Astrocyte (in vitro differentiated cells and primary cell): ENCODE measurements around the gene USP31. TPM values are rescaled to one million over a fixed set of nuclear protein-coding genes. Genes with fewer than 3 reads are reported as not detected.

Experiments used
- DNase-seq: peaks from one replicate; pipeline ENCODE4 v3.0.0-alpha.2; 2010; ENCODE audit warnings: low read depth
- FAIRE-seq: peaks from 2 replicates; lab custom pipeline; 2011; peaks lifted over from hg19 to GRCh38; lab: Jason Lieb, UNC
- H2AFZ ChIP-seq: 2 replicates; pipeline ENCODE4 v1.6.0; 2012; ENCODE audit warnings: low read depth, low read length, inconsistent platforms
- H3K27ac ChIP-seq: 2 replicates; pipeline ENCODE4 v1.5.1; 2011; ENCODE audit warnings: low read depth, low read length, inconsistent platforms
- H3K27me3 ChIP-seq: 2 replicates; pipeline ENCODE4 v1.6.0; 2011; ENCODE audit warnings: low read length, inconsistent platforms; ENCODE audit not compliant: insufficient read depth
- H3K36me3 ChIP-seq: 2 replicates; pipeline ENCODE4 v1.5.1; 2011; ENCODE audit warnings: low read length, inconsistent platforms; ENCODE audit not compliant: insufficient read depth
- H3K4me1 ChIP-seq: 2 replicates; pipeline ENCODE4 v1.5.1; 2011; ENCODE audit warnings: low read length, inconsistent platforms; ENCODE audit not compliant: insufficient read depth
- H3K4me2 ChIP-seq: 2 replicates; pipeline ENCODE4 v1.6.0; 2012; ENCODE audit warnings: low read length, inconsistent platforms
- H3K4me3 ChIP-seq: 2 replicates; pipeline ENCODE4 v1.5.1; 2011; ENCODE audit warnings: low read depth, mild to moderate bottlenecking, low read length, inconsistent platforms; ENCODE audit not compliant: insufficient read depth
- H3K79me2 ChIP-seq: 2 replicates; pipeline ENCODE4 v1.6.0; 2012; ENCODE audit warnings: mild to moderate bottlenecking, low read length, inconsistent platforms; ENCODE audit not compliant: insufficient read depth
- H3K9ac ChIP-seq: 2 replicates; pipeline ENCODE4 v1.6.0; 2012; ENCODE audit warnings: mild to moderate bottlenecking, low read length, inconsistent platforms
- H3K9me3 ChIP-seq: 2 replicates; pipeline ENCODE4 v1.5.1; 2012; ENCODE audit warnings: low read depth, mild to moderate bottlenecking, low read length, inconsistent platforms; ENCODE audit not compliant: insufficient read depth
- H4K20me1 ChIP-seq: 2 replicates; pipeline ENCODE4 v1.6.0; 2012; ENCODE audit warnings: low read length, inconsistent platforms; ENCODE audit not compliant: insufficient read depth
- H3K27ac Mint-ChIP-seq: one replicate; pipeline ENCODE4 v1.8.0; 2021; ENCODE audit warnings: mild to moderate bottlenecking, mixed read lengths; ENCODE audit not compliant: unreplicated experiment
- H3K27me3 Mint-ChIP-seq: one replicate; pipeline ENCODE4 v1.8.0; 2021; ENCODE audit warnings: low read depth, mixed read lengths; ENCODE audit not compliant: unreplicated experiment
- H3K36me3 Mint-ChIP-seq: one replicate; pipeline ENCODE4 v1.8.0; 2021; ENCODE audit warnings: low read depth, mixed read lengths; ENCODE audit not compliant: unreplicated experiment
- H3K4me1 Mint-ChIP-seq: one replicate; pipeline ENCODE4 v1.8.0; 2021; ENCODE audit warnings: low read depth, mixed read lengths; ENCODE audit not compliant: unreplicated experiment
- H3K4me3 Mint-ChIP-seq: one replicate; pipeline ENCODE4 v1.8.0; 2021; ENCODE audit warnings: mild to moderate bottlenecking, moderate library complexity, mixed read lengths; ENCODE audit not compliant: unreplicated experiment
- H3K9me3 Mint-ChIP-seq: one replicate; pipeline ENCODE4 v1.8.0; 2021; ENCODE audit warnings: mild to moderate bottlenecking, mixed read lengths; ENCODE audit not compliant: unreplicated experiment
- CTCF ChIP-seq: IDR thresholded peaks from 2 replicates; pipeline ENCODE4 v1.5.1; 2011; ENCODE audit warnings: low read depth, mild to moderate bottlenecking, inconsistent platforms, low read length, moderate library complexity; ENCODE audit not compliant: insufficient read depth
- EZH2 ChIP-seq: IDR thresholded peaks from 2 replicates; pipeline ENCODE4 v1.6.1; 2012; ENCODE audit warnings: mild to moderate bottlenecking, low read length, inconsistent platforms; ENCODE audit not compliant: insufficient read depth
- total RNA-seq: library from RNA; stranded (reverse); gene quantifications from 2 replicates; pipeline ENCODE4 v1.2.1, GENCODE V29; 2021

Gene USP31
- total RNA-seq, 1 donor from 2014 or later = 9.4 TPM

DNA sequence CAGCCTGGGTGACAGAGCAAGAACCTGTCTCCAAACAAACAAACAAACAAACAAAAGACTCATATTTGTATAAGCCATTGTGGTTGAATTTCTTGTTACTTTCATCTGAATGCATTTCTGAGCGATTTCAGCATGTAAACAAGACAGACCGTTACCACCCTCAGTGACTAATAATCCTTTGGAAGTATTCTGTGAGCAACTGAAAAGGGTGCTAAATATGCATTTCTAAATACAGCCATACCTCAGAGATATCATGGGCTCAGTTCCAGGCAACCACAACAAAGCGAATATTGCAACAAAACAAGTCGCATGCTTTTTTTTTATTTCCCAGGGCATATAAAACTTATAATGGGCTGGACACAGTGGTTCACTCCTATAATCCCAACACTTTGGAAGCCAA lies 109.0 kb downstream of the USP31 start:
- FAIRE-seq (no peak), DNase-seq (no peak)
- no peaks in the 10 kb centered on the region for H3K36me3 Mint-ChIP-seq
- H3K27ac ChIP-seq = no peak overlapping the region
- TF ChIP-seq CTCF (no peak), EZH2 (no peak)
- H3K9me3 ChIP-seq = no peaks in the 10 kb centered on the region
- H3K9ac ChIP-seq = no peak overlapping the region
- H3K79me2 ChIP-seq = no peaks in the 10 kb centered on the region
- H3K4me1 ChIP-seq = no peaks in the 10 kb centered on the region
- H3K4me1 Mint-ChIP-seq = no peaks in the 10 kb centered on the region
- no peak overlapping the region for H3K27ac Mint-ChIP-seq
- peaks cover 3% of the 10 kb centered on the region for H3K27me3 Mint-ChIP-seq
- H3K9me3 Mint-ChIP-seq = peaks cover 1% of the 10 kb centered on the region
- H3K4me2 ChIP-seq = no peak overlapping the region
- H3K27me3 ChIP-seq = no peaks in the 10 kb centered on the region
- H3K4me3 Mint-ChIP-seq = no peak overlapping the region
- H4K20me1 ChIP-seq = no peaks in the 10 kb centered on the region
- H3K36me3 ChIP-seq = no peaks in the 10 kb centered on the region
- H3K4me3 ChIP-seq = no peak overlapping the region
- no peak overlapping the region for H2AFZ ChIP-seq

- no peaks in the 10 kb centered on the region for H3K4me1 Mint-ChIP-seq
Observed at GRCh38 chr16:23039118-23039517, 110.1 kb downstream of the USP31 start.

More at GRCh38 chr16:23039118-23039517, 110.1 kb downstream of the USP31 start:
- Histone ChIP-seq H4K20me1 (no peaks in the 10 kb centered on the region), H3K27ac (no peak overlapping the region), H2AFZ (no peak overlapping the region), H3K4me2 (no peak overlapping the region), H3K4me3 (no peak overlapping the region), H3K9ac (no peak overlapping the region), H3K36me3 (no peaks in the 10 kb centered on the region), H3K27me3 (no peaks in the 10 kb centered on the region), H3K4me1 (no peaks in the 10 kb centered on the region), H3K9me3 (no peaks in the 10 kb centered on the region), H3K79me2 (no peaks in the 10 kb centered on the region)
- H3K36me3 Mint-ChIP-seq = no peaks in the 10 kb centered on the region
- no peak for DNase-seq
- H3K9me3 Mint-ChIP-seq = peaks cover 1% of the 10 kb centered on the region
- peaks cover 2% of the 10 kb centered on the region for H3K27me3 Mint-ChIP-seq
- no peak for TF ChIP-seq EZH2
- no peak for TF ChIP-seq CTCF
- H3K4me3 Mint-ChIP-seq = no peak overlapping the region
- no peak for FAIRE-seq
- H3K27ac Mint-ChIP-seq = no peak overlapping the region
